Motor neuron (in vitro differentiated cells): ENCODE measurements around the gene AKR7A2. TPM values are rescaled to one million over a fixed set of nuclear protein-coding genes. Genes with fewer than 3 reads are reported as not detected.

ENCODE experiments used
- ATAC-seq, 8 experiments: fragments of 200-7000 bp; cut with Tn5 transposase; replicated peaks in 6 of 8; 2 replicates each; pipeline ENCODE4 v1.8.0; 2021; ENCODE audit warnings: mild to moderate bottlenecking in 8 of 8, moderate library complexity in 8 of 8
- H3K27ac ChIP-seq, 2 donors: fragments of 250-450 bp; sonication (Bioruptor Pico); 2 replicates each; pipeline ENCODE4 v1.9.0; 2021; ENCODE audit warnings: antibody characterized with exemption in 2 of 2, mild to moderate bottlenecking in 2 of 2, moderate library complexity in 1 of 2
- H3K4me1 ChIP-seq, 2 donors: fragments of 250-450 bp; sonication (Bioruptor Pico); replicated peaks in 1 of 2; 2 replicates each; pipeline ENCODE4 v1.6.1; 2021; ENCODE audit warnings: antibody characterized with exemption in 2 of 2, mild to moderate bottlenecking in 2 of 2, moderate library complexity in 1 of 2
- H3K4me3 ChIP-seq, 5 donors: fragments of 250-450 bp; sonication (Bioruptor Pico); 2 replicates each; pipeline ENCODE4 v1.9.0; 2021; ENCODE audit warnings: antibody characterized with exemption in 5 of 5, mild to moderate bottlenecking in 5 of 5, moderate library complexity in 4 of 5
- WGBS, 10 experiments: fragments of 450-650 bp; shearing (Covaris generic); methylation state at CpG; one replicate each; pipeline ENCODE4 v1.0.0; 2022; 5-methylcytosine and 5-hydroxymethylcytosine counted together
- in situ Hi-C, 9 experiments: fragments of 400-800 bp; cut with MboI; loops; one replicate each; pipeline ENCODE4 v1.15.0; 2021; ENCODE audit warnings: low sequenced_read_pairs in 9 of 9, low pct_unique_long_range_greater_than_20kb in 2 of 9; ENCODE audit not compliant: unreplicated experiment in 9 of 9
- total RNA-seq, 8 experiments: library from RNA; unstranded; fragments of 300-600 nt; gene quantifications; 2 replicates each; pipeline versions ENCODE4 v1.2.3 to v1.2.4, GENCODE V29; 2022

AKR7A2 gene
- 10 to 100 TPM; 47.7 to 68.7 (median 52.3) TPM for total RNA-seq

GRCh38 chr1:19311931-19312781 lies at the start of gene AKR7A2, which contains the start of gene SLC66A1:
AKR7A2 (minus strand) TSS chr1:19312144; CDS start chr1:19312124, 20 bp downstream.
SLC66A1 (plus strand) TSS chr1:19312326; CDS start chr1:19317678, 5,352 bp downstream.
- in situ Hi-C loops: no loop called here

GRCh38 chr1:19360843-19361610 lies 49.1 kb upstream of the AKR7A2 start:
- H3K27ac ChIP-seq: peak overlapping the region in 1 of 2 donors; percentile 11
- ATAC-seq: peak in 3 of 8 experiments; percentile 20 to 55 (median 28)
- 14 to 92% (median 83%) methylated on average over 1 to 16 of the region's 18 CpGs for WGBS, 10 experiments
- in situ Hi-C loops: no loop called here
- no peak overlapping the region for H3K4me3 ChIP-seq
- peaks cover 0 to 28% of the 10 kb centered on the region in 2 donors for H3K4me1 ChIP-seq

More at GRCh38 chr1:19311931-19312781, at the start of gene AKR7A2, which contains the start of gene SLC66A1:
- Histone ChIP-seq H3K4me1 (peaks cover 13% of the 10 kb centered on the region in 2 donors), H3K4me3 (peak within 1 kb of the TSS; percentile 64 to 98 (median 81)), H3K27ac (peak within 1 kb of the TSS; percentile 67 to 69)
- peak; percentile 73 to 87 (median 84) for ATAC-seq
- WGBS, 10 experiments: 0 to 2% (median 1%) methylated on average over 8 to 33 of the region's 105 CpGs; no CpG with 5 or more reads in 6 of the 10 experiments

GRCh38 chr1:19360432-19360831 lies 48.5 kb upstream of the AKR7A2 start:
- 43 to 94% (median 88%) methylated on average over 2 to 11 of the region's 11 CpGs; no CpG with 5 or more reads in 1 of the 10 experiments for WGBS, 10 experiments
- H3K27ac ChIP-seq: no peak overlapping the region
- in situ Hi-C loops: no loop called here

GRCh38 chr1:19360016-19360415 lies 48.1 kb upstream of the AKR7A2 start:
- Histone ChIP-seq H3K4me3 (no peak overlapping the region), H3K27ac (no peak overlapping the region), H3K4me1 (peaks cover 0 to 28% of the 10 kb centered on the region in 2 donors)
- in situ Hi-C loops: no loop called here
- no peak for ATAC-seq
- WGBS, 10 experiments: 56 to 100% (median 87%) methylated on average over 2 to 6 of the region's 6 CpGs; no CpG with 5 or more reads in 1 of the 10 experiments

More at GRCh38 chr1:19360432-19360831, 48.5 kb upstream of the AKR7A2 start:
- peaks cover 0 to 28% of the 10 kb centered on the region in 2 donors for H3K4me1 ChIP-seq
- H3K4me3 ChIP-seq: no peak overlapping the region
- ATAC-seq: no peak

- WGBS, 10 experiments: 80 to 100% (median 100%) methylated on average over 1 to 8 of the region's 11 CpGs; no CpG with 5 or more reads in 2 of the 10 experiments
- Histone ChIP-seq H3K4me1 (peaks cover 0 to 28% of the 10 kb centered on the region in 2 donors), H3K27ac (no peak overlapping the region), H3K4me3 (no peak overlapping the region)
- ATAC-seq: peak in 2 of 8 experiments; percentile 8 to 11
- in situ Hi-C loops: no loop called here
These were observed 47.4 kb upstream of the AKR7A2 start for GRCh38 chr1:19359357-19359756.

- 20 to 80% (median 63%) methylated on average over 1 to 7 of the region's 8 CpGs; no CpG with 5 or more reads in 1 of the 10 experiments for WGBS, 10 experiments
- peak in 6 of 8 experiments; percentile 36 to 84 (median 76) for ATAC-seq
- in situ Hi-C loops: no loop called here
- Histone ChIP-seq H3K4me1 (peaks cover 0 to 28% of the 10 kb centered on the region in 2 donors), H3K4me3 (no peak overlapping the region), H3K27ac (no peak overlapping the region)
These were observed 46.8 kb upstream of the AKR7A2 start for GRCh38 chr1:19358710-19359109.

GRCh38 chr1:19357299-19357986 lies 45.5 kb upstream of the AKR7A2 start:
- peaks cover 0 to 28% of the 10 kb centered on the region in 2 donors for H3K4me1 ChIP-seq
- no peak for ATAC-seq
- 56 to 100% (median 91%) methylated on average over 2 to 8 of the region's 13 CpGs; no CpG with 5 or more reads in 2 of the 10 experiments for WGBS, 10 experiments
- H3K4me3 ChIP-seq: no peak overlapping the region
- in situ Hi-C loops: no loop called here
- H3K27ac ChIP-seq: no peak overlapping the region

GRCh38 chr1:19356266-19356665 lies 44.3 kb upstream of the AKR7A2 start:
- 80 to 100% (median 83%) methylated on average over 1 to 4 of the region's 5 CpGs; no CpG with 5 or more reads in 3 of the 10 experiments for WGBS, 10 experiments
- in situ Hi-C loops: no loop called here
- H3K4me3 ChIP-seq: no peak overlapping the region
- no peak overlapping the region for H3K27ac ChIP-seq
- peaks cover 0 to 18% of the 10 kb centered on the region in 2 donors for H3K4me1 ChIP-seq
- no peak for ATAC-seq

GRCh38 chr1:19354531-19354981 lies 42.6 kb upstream of the AKR7A2 start:
- Histone ChIP-seq H3K27ac (no peak overlapping the region), H3K4me3 (no peak overlapping the region), H3K4me1 (peaks cover 0 to 13% of the 10 kb centered on the region in 2 donors)
- ATAC-seq: peak in 1 of 8 experiments; percentile 12
- 80 to 98% (median 91%) methylated on average over 1 to 6 of the region's 6 CpGs; no CpG with 5 or more reads in 3 of the 10 experiments for WGBS, 10 experiments
- in situ Hi-C loops: no loop called here

GRCh38 chr1:19353596-19353995 lies 41.7 kb upstream of the AKR7A2 start:
- ATAC-seq: no peak
- Histone ChIP-seq H3K4me3 (no peak overlapping the region), H3K27ac (no peak overlapping the region), H3K4me1 (peaks cover 0 to 7% of the 10 kb centered on the region in 2 donors)
- WGBS, 10 experiments: 80 to 100% (median 90%) methylated on average over 1 to 4 of the region's 8 CpGs; no CpG with 5 or more reads in 5 of the 10 experiments
- in situ Hi-C loops: no loop called here

GRCh38 chr1:19352839-19353238 lies 40.9 kb upstream of the AKR7A2 start:
- no peak overlapping the region for H3K4me3 ChIP-seq
- no peak for ATAC-seq
- H3K4me1 ChIP-seq: no peaks in the 10 kb centered on the region
- WGBS, 10 experiments: 67 to 98% (median 95%) methylated on average over 2 to 8 of the region's 14 CpGs; no CpG with 5 or more reads in 4 of the 10 experiments
- in situ Hi-C loops: no loop called here
- no peak overlapping the region for H3K27ac ChIP-seq

GRCh38 chr1:19351873-19352272 lies 39.9 kb upstream of the AKR7A2 start:
- H3K27ac ChIP-seq: no peak overlapping the region
- 0 to 88% (median 87%) methylated on average over 1 to 9 of the region's 10 CpGs; no CpG with 5 or more reads in 6 of the 10 experiments for WGBS, 10 experiments
- no peak overlapping the region for H3K4me3 ChIP-seq
- no peaks in the 10 kb centered on the region for H3K4me1 ChIP-seq
- in situ Hi-C loops: no loop called here
- peak in 2 of 8 experiments; percentile 15 to 51 for ATAC-seq
